Astrocyte (in vitro differentiated cells and primary cell): ENCODE data around the gene B3GALNT1.

Experiments used
- EZH2 ChIP-seq: IDR thresholded peaks from 2 replicates; pipeline ENCODE4 v1.6.1; 2012; ENCODE audit warnings: mild to moderate bottlenecking, low read length, inconsistent platforms; ENCODE audit not compliant: insufficient read depth
- TF ChIP-seq, protein P1 (sequence below): IDR thresholded peaks from 2 replicates; pipeline ENCODE4 v1.5.1; 2011; ENCODE audit warnings: low read depth, mild to moderate bottlenecking, inconsistent platforms, low read length, moderate library complexity; ENCODE audit not compliant: insufficient read depth

DNA sequence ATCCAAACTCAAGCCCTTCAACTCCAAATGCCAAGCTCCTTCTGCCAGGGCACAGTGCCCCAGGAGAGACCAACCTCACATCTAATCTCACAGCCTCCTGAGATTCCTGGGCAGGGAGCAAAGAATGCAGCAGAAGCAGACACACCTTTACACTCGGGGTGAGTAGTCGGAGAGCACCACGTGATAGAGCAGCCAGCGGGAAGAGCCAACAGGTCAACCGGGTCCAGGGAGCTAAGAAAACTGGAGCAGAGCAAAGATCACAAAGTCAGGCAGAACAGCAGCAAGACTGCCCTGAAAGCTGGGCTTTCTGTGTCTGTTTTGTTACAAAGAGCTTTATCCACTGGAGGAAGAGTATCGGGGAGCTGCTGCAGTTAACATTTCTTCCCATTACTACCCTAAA, 4.2 kb downstream of the B3GALNT1 start:
- TF ChIP-seq, protein P1, sequence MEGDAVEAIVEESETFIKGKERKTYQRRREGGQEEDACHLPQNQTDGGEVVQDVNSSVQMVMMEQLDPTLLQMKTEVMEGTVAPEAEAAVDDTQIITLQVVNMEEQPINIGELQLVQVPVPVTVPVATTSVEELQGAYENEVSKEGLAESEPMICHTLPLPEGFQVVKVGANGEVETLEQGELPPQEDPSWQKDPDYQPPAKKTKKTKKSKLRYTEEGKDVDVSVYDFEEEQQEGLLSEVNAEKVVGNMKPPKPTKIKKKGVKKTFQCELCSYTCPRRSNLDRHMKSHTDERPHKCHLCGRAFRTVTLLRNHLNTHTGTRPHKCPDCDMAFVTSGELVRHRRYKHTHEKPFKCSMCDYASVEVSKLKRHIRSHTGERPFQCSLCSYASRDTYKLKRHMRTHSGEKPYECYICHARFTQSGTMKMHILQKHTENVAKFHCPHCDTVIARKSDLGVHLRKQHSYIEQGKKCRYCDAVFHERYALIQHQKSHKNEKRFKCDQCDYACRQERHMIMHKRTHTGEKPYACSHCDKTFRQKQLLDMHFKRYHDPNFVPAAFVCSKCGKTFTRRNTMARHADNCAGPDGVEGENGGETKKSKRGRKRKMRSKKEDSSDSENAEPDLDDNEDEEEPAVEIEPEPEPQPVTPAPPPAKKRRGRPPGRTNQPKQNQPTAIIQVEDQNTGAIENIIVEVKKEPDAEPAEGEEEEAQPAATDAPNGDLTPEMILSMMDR, result no peak
- TF ChIP-seq EZH2, result no peak
